ENCODE results near the gene PNLIPRP2. TPM values are rescaled to one million over a fixed set of nuclear protein-coding genes. Genes with fewer than 3 reads are reported as not detected.

The PNLIPRP2 gene
- total RNA-seq, 1 experiment from 2014 or later, result not detected

- no peak for DNase-seq
- Mint-ChIP-seq H3K4me3 (ENCODE audit: low read depth, unreplicated experiment) (no peak overlapping the region), H3K36me3 (ENCODE audit: insufficient read depth, unreplicated experiment) (no peaks in the 10 kb centered on the region), H3K4me1 (ENCODE audit: low read depth, unreplicated experiment) (no peaks in the 10 kb centered on the region), H3K27ac (ENCODE audit: unreplicated experiment) (no peak overlapping the region), H3K27me3 (ENCODE audit: unreplicated experiment) (peaks cover 54% of the 10 kb centered on the region), H3K9me3 (ENCODE audit: low read depth, unreplicated experiment) (no peaks in the 10 kb centered on the region)
- BruUV-seq (replicated peaks), result no TSS peak
- TF ChIP-seq CTCF (IDR thresholded peaks at IDR 0.05; ENCODE audit: unreplicated experiment), result no peak
- intact Hi-C loops (cut with micrococcal nuclease; ENCODE audit: unreplicated experiment), result no loop called here
- CTCF ChIA-PET, result no interaction called here
These were observed 9.3 kb downstream of the PNLIPRP2 start for GRCh38 chr10:116630020-116630419.

- Mint-ChIP-seq H3K36me3 (ENCODE audit: insufficient read depth, unreplicated experiment) (no peaks in the 10 kb centered on the region), H3K4me1 (ENCODE audit: low read depth, unreplicated experiment) (no peaks in the 10 kb centered on the region), H3K27me3 (ENCODE audit: unreplicated experiment) (peaks cover 66% of the 10 kb centered on the region), H3K4me3 (ENCODE audit: low read depth, unreplicated experiment) (no peak overlapping the region), H3K27ac (ENCODE audit: unreplicated experiment) (no peak overlapping the region), H3K9me3 (ENCODE audit: low read depth, unreplicated experiment) (peaks cover 2% of the 10 kb centered on the region)
- BruUV-seq (replicated peaks), result no TSS peak
- no peak for DNase-seq
- TF ChIP-seq CTCF (IDR thresholded peaks at IDR 0.05; ENCODE audit: unreplicated experiment), result no peak
- CTCF ChIA-PET, result no interaction called here
- intact Hi-C loops (cut with micrococcal nuclease; ENCODE audit: unreplicated experiment), result no loop called here
These were observed 11.1 kb downstream of the PNLIPRP2 start for GRCh38 chr10:116631871-116632295.

GRCh38 chr10:116632596-116633215 is 12.0 kb downstream of the PNLIPRP2 start:
- Mint-ChIP-seq H3K27ac (ENCODE audit: unreplicated experiment) (no peak overlapping the region), H3K9me3 (ENCODE audit: low read depth, unreplicated experiment) (peaks cover 2% of the 10 kb centered on the region), H3K4me1 (ENCODE audit: low read depth, unreplicated experiment) (no peaks in the 10 kb centered on the region), H3K27me3 (ENCODE audit: unreplicated experiment) (peaks cover 67% of the 10 kb centered on the region), H3K36me3 (ENCODE audit: insufficient read depth, unreplicated experiment) (no peaks in the 10 kb centered on the region), H3K4me3 (ENCODE audit: low read depth, unreplicated experiment) (no peak overlapping the region)
- TF ChIP-seq CTCF (IDR thresholded peaks at IDR 0.05; ENCODE audit: unreplicated experiment), result no peak
- BruUV-seq (replicated peaks), result no TSS peak
- intact Hi-C loops (cut with micrococcal nuclease; ENCODE audit: unreplicated experiment), result no loop called here
- CTCF ChIA-PET, result no interaction called here
- DNase-seq, result no peak

- CTCF ChIA-PET, result no interaction called here
- peaks cover 2% of the 10 kb centered on the region for H3K9me3 Mint-ChIP-seq (ENCODE audit: low read depth, unreplicated experiment)
- H3K4me1 Mint-ChIP-seq (ENCODE audit: low read depth, unreplicated experiment), result no peaks in the 10 kb centered on the region
- H3K36me3 Mint-ChIP-seq (ENCODE audit: insufficient read depth, unreplicated experiment), result no peaks in the 10 kb centered on the region
- no TSS peak for BruUV-seq (replicated peaks)
- no peak for TF ChIP-seq CTCF (IDR thresholded peaks at IDR 0.05; ENCODE audit: unreplicated experiment)
- no peak overlapping the region for H3K4me3 Mint-ChIP-seq (ENCODE audit: low read depth, unreplicated experiment)
- intact Hi-C loops (cut with micrococcal nuclease; ENCODE audit: unreplicated experiment), result no loop called here
- no peak overlapping the region for H3K27ac Mint-ChIP-seq (ENCODE audit: unreplicated experiment)
- DNase-seq, result no peak
- peaks cover 62% of the 10 kb centered on the region for H3K27me3 Mint-ChIP-seq (ENCODE audit: unreplicated experiment)
These were observed 12.5 kb downstream of the PNLIPRP2 start for GRCh38 chr10:116633216-116633600.

All from Calu3 (cell line).